Measurements from ENCODE around the gene PXT1. TPM values are rescaled to one million over a fixed set of nuclear protein-coding genes. Genes with fewer than 3 reads are reported as not detected.

The PXT1 gene
- total and polyA plus RNA-seq, 3 donors from 2014 or later: 1.8 to 4.2 (median 3.6) TPM

- no peak for TF ChIP-seq CTCF (IDR thresholded peaks at IDR 0.05)
- no peak for TF ChIP-seq POLR2A (IDR thresholded peaks at IDR 0.05)
- no peak overlapping the region for H3K4me3 ChIP-seq
- WGBS, 2 donors: 76 to 81% methylated on average over 9 of the region's 9 CpGs
- no peaks in the 10 kb centered on the region for H3K36me3 ChIP-seq (ENCODE audit: low read depth, missing control alignments)
- DNase-seq: no peak
- no peaks in the 10 kb centered on the region for H3K9me3 ChIP-seq
- peaks cover 4% of the 10 kb centered on the region for H3K4me1 ChIP-seq
- H3K27ac ChIP-seq: no peak overlapping the region
- intact Hi-C loops (cut with DNase I; ENCODE audit: low total_unique reads): no loop called here
- H3K27me3 ChIP-seq: no peaks in the 10 kb centered on the region
Measured at GRCh38 chr6:36381502-36382389, 60.9 kb downstream of the PXT1 start.

DNA sequence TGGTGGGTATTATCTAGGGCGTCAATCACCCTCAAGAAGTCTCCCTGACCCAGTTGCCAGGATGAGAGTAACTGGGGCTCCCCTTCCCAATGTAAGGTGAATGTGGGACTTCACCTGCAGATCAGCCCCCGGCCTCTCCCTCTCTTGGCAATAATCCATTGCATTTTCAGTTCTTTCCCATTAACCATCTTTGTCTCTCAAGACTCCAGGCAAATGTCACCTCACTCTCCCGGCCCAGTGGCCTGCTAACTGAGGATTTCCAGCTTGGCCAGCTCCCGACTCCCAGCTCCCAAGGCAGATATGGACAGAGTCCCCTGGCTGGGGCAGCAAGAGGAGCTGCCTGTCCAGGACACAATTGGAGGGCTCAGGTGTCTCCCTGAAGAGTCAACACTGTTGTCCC is 62.5 kb downstream of the PXT1 start:
- 93 to 94% methylated on average over 4 of the region's 4 CpGs for WGBS, 2 donors
- intact Hi-C loops (cut with DNase I; ENCODE audit: low total_unique reads): no loop called here
- Histone ChIP-seq H3K27ac (no peak overlapping the region), H3K4me1 (no peaks in the 10 kb centered on the region), H3K9me3 (no peaks in the 10 kb centered on the region), H3K27me3 (no peaks in the 10 kb centered on the region), H3K36me3 (ENCODE audit: low read depth, missing control alignments) (no peaks in the 10 kb centered on the region), H3K4me3 (no peak overlapping the region)
- DNase-seq: no peak
- TF ChIP-seq POLR2A (IDR thresholded peaks at IDR 0.05) (no peak), CTCF (IDR thresholded peaks at IDR 0.05) (no peak)

DNA sequence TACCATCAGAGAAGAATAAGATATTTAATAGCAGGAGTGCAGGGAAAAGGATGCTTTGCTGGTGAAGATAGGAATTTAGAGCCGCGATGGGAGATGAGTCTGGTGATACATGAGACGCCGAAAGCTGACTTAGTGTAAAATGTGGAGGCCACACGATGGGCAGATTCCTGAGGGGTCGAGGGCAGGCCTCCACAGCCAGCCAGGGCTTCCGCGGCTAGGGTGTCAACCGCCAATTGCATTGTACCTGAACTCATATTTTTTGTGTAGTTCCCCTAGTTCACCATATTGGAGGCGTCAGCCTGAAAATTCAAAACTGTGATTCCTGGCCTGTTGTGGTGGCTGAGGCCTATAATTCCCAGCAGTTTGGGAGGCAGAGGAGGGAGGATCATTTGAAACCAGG is 63.7 kb downstream of the PXT1 start:
- no peak for DNase-seq
- TF ChIP-seq POLR2A (IDR thresholded peaks at IDR 0.05) (no peak), CTCF (IDR thresholded peaks at IDR 0.05) (no peak)
- intact Hi-C loops (cut with DNase I; ENCODE audit: low total_unique reads): no loop called here
- H3K36me3 ChIP-seq (ENCODE audit: low read depth, missing control alignments): no peaks in the 10 kb centered on the region
- H3K27ac ChIP-seq: no peak overlapping the region
- no peak overlapping the region for H3K4me3 ChIP-seq
- WGBS, 2 donors: 89 to 91% methylated on average over 10 of the region's 10 CpGs
- H3K4me1 ChIP-seq: peaks cover 3% of the 10 kb centered on the region
- no peaks in the 10 kb centered on the region for H3K9me3 ChIP-seq
- no peaks in the 10 kb centered on the region for H3K27me3 ChIP-seq

GRCh38 chr6:36378243-36378920 is 64.3 kb downstream of the PXT1 start:
- no peak overlapping the region for H3K27ac ChIP-seq
- no peak overlapping the region for H3K4me3 ChIP-seq
- no peak for TF ChIP-seq POLR2A (IDR thresholded peaks at IDR 0.05)
- no peak for TF ChIP-seq CTCF (IDR thresholded peaks at IDR 0.05)
- H3K9me3 ChIP-seq: no peaks in the 10 kb centered on the region
- H3K4me1 ChIP-seq: peaks cover 8% of the 10 kb centered on the region
- no peaks in the 10 kb centered on the region for H3K36me3 ChIP-seq (ENCODE audit: low read depth, missing control alignments)
- intact Hi-C loops (cut with DNase I; ENCODE audit: low total_unique reads): no loop called here
- 86 to 96% methylated on average over 4 of the region's 4 CpGs for WGBS, 2 donors
- H3K27me3 ChIP-seq: no peaks in the 10 kb centered on the region
- DNase-seq: no peak

Measured in testis (tissue), 3 donors.